H1 (cell line): Measurements from ENCODE around the gene TCERG1L. TPM values are rescaled to one million over a fixed set of nuclear protein-coding genes. Genes with fewer than 3 reads are reported as not detected.

ENCODE experiments used
- ASH2L ChIP-seq: fragments of 200-600, 300-600 bp; sonication (generic); IDR thresholded peaks from one replicate; pipeline ENCODE4 v1.7.1; 2017; ENCODE audit warnings: low read length
- NANOG ChIP-seq: IDR thresholded peaks from 2 replicates; pipeline ENCODE4 v1.6.1; 2011; ENCODE audit warnings: low read length, low read depth, mild to moderate bottlenecking, inconsistent platforms; ENCODE audit not compliant: insufficient read depth, poor library complexity, severe bottlenecking
- POLR2AphosphoS5 ChIP-seq: IDR thresholded peaks from 2 replicates; pipeline ENCODE4 v1.6.1; 2011; ENCODE audit warnings: low read depth, low read length
- RNF2 ChIP-seq: fragments of 200-900, 300-1000 bp; sonication (generic); IDR thresholded peaks from 2 replicates; pipeline ENCODE4 v1.7.1; 2016; ENCODE audit warnings: borderline replicate concordance, low read depth, mild to moderate bottlenecking, antibody characterized with exemption, low read length; ENCODE audit not compliant: poor library complexity, severe bottlenecking; ENCODE audit errors: missing control alignments
- SIN3A ChIP-seq, 2 experiments: IDR thresholded peaks in 1 of 2; conservative IDR thresholded peaks in 1 of 2; 2 replicates each; pipeline ENCODE4 v1.6.1; 2011 to 2012; ENCODE audit warnings: low read length in 2 of 2, improper control_type of control experiment in 1 of 2, low read depth in 1 of 2, mild to moderate bottlenecking in 1 of 2
- SIRT6 ChIP-seq: IDR thresholded peaks from one replicate; pipeline ENCODE4 v1.7.1; 2012; ENCODE audit warnings: low read length, inconsistent platforms
- SP2 ChIP-seq: IDR thresholded peaks from 2 replicates; pipeline ENCODE4 v1.6.1; 2012; ENCODE audit warnings: mild to moderate bottlenecking, low read length, inconsistent platforms
- TAF1 ChIP-seq: IDR thresholded peaks from 2 replicates; pipeline ENCODE4 v1.6.1; 2011; ENCODE audit warnings: mild to moderate bottlenecking, low read depth, low read length
- polyA plus RNA-seq, 7 experiments: library from polyadenylated mRNA; depleted of rRNA in 3 of 7; stranded (reverse) in 5 of 7; unstranded in 2 of 7; fragments of >200 nt in 5 of 7; fragments of 200-250 nt in 2 of 7; gene quantifications; 1 replicate in 5 of 7; 2 replicates in 1 of 7; 4 replicates in 1 of 7; pipeline versions ENCODE4 v1.2.1 to v1.2.3, GENCODE V29; 2011 to 2013; ENCODE audit warnings: missing spikeins in 2 of 7, mixed read lengths in 2 of 7
- total RNA-seq: library from RNA; stranded (reverse); fragmentation: NEBNext Ultra II Directional; extraction: Animal tissue kit (Norgen Biotek cat#: 25700); gene quantifications from 2 replicates; pipeline ENCODE4 v1.2.1, GENCODE V29; 2021

Gene TCERG1L
- total and polyA plus RNA-seq, 2 of the 8 experiments (the other 6 are each of a cell fraction or from before 2014, with no cell fraction given): 3.9 to 6.9 TPM

GRCh38 chr10:131116216-131116990, 195.1 kb downstream of the TCERG1L start (continued):
- TF ChIP-seq TAF1 (no peak), ASH2L (no peak), SP2 (no peak), RNF2 (no peak), NANOG (no peak), SIRT6 (no peak), SIN3A (conservative IDR thresholded peaks at IDR 0.05 in 1 of 2, IDR thresholded peaks at IDR 0.05 in 1 of 2; ENCODE audit: low read depth in 1 of 2, low read length in 2 of 2) (no peak), POLR2AphosphoS5 (no peak)
- TF ChIP-seq, all 59 proteins: peak for 0
